K562 (cell line): ENCODE results near the gene DDR1. TPM values are rescaled to one million over a fixed set of nuclear protein-coding genes. Genes with fewer than 3 reads are reported as not detected.

Source experiments
- BRD9 ChIP-seq: fragments of 450-650 bp; IDR thresholded peaks from 2 replicates; pipeline ENCODE4 v1.6.1; 2018; ENCODE audit warnings: low read depth; ENCODE audit not compliant: partially characterized antibody
- DEAF1 ChIP-seq: fragments of 450-650 bp; formaldehyde crosslinking; IDR thresholded peaks from 2 replicates; pipeline ENCODE4 v1.4.0; 2020; ENCODE audit warnings: mild to moderate bottlenecking, moderate library complexity
- DNMT1 ChIP-seq: fragments of 450-650 bp; IDR thresholded peaks from 2 replicates; pipeline ENCODE4 v1.6.1; 2016; ENCODE audit warnings: antibody characterized with exemption, mild to moderate bottlenecking
- E2F4 ChIP-seq: sonication (generic); formaldehyde crosslinking; IDR thresholded peaks from 2 replicates; pipeline ENCODE4 v1.8.0; 2022; ENCODE audit warnings: mild to moderate bottlenecking, low read depth, missing genetic modification reagents
- ETS1 ChIP-seq: conservative IDR thresholded peaks from 2 replicates; pipeline ENCODE4 v1.6.1; 2011; ENCODE audit warnings: low read depth, mild to moderate bottlenecking, low read length; ENCODE audit not compliant: control insufficient read depth
- FOXJ2 ChIP-seq: fragments of 200-800 bp; sonication (Bioruptor generic); IDR thresholded peaks from 2 replicates; pipeline ENCODE4 v1.6.1; 2016; ENCODE audit warnings: missing genetic modification characterization, missing compliant biosample characterization
- FOXJ3 ChIP-seq: sonication (generic); formaldehyde crosslinking; IDR thresholded peaks from 2 replicates; pipeline ENCODE4 v1.4.0; 2020; ENCODE audit warnings: mild to moderate bottlenecking, missing genetic modification reagents
- HCFC1 ChIP-seq: IDR thresholded peaks from 2 replicates; pipeline ENCODE4 v1.6.1; 2012; ENCODE audit warnings: low read depth, low read length, improper control_type of control experiment
- ID3 ChIP-seq, 2 experiments: fragments of 250-450 bp in 1 of 2; fragments of 450-650 bp in 1 of 2; sonication (Bioruptor Pico) in 1 of 2; IDR thresholded peaks; 2 replicates each; pipeline versions ENCODE4 v1.6.1 to v1.8.0; 2016 to 2021; ENCODE audit warnings: mild to moderate bottlenecking in 2 of 2, moderate library complexity in 2 of 2, missing compliant biosample characterization in 1 of 2, missing genetic modification characterization in 1 of 2
- KDM5B ChIP-seq: fragments of 200-600 bp; sonication (generic); IDR thresholded peaks from 2 replicates; pipeline ENCODE4 v1.6.1; 2012; ENCODE audit warnings: low read depth, mild to moderate bottlenecking, moderate library complexity, low read length, control low read depth, inconsistent platforms; ENCODE audit not compliant: insufficient replicate concordance
- MTA2 ChIP-seq: fragments of 450-650 bp; IDR thresholded peaks from 2 replicates; pipeline ENCODE4 v1.6.1; 2016; ENCODE audit warnings: low read depth
- NFIC ChIP-seq: fragments of 450-650 bp; IDR thresholded peaks from 2 replicates; pipeline ENCODE4 v1.6.1; 2017; ENCODE audit warnings: mild to moderate bottlenecking, inconsistent platforms
- PREB ChIP-seq: sonication (generic); formaldehyde crosslinking; IDR thresholded peaks from 2 replicates; pipeline ENCODE4 v1.8.1; 2023; ENCODE audit warnings: mild to moderate bottlenecking, missing genetic modification reagents
- RFX1 ChIP-seq: fragments of 450-650 bp; IDR thresholded peaks from 2 replicates; pipeline ENCODE4 v1.6.1; 2016; ENCODE audit warnings: mild to moderate bottlenecking, moderate library complexity
- SNIP1 ChIP-seq: fragments of 450-650 bp; IDR thresholded peaks from 2 replicates; pipeline ENCODE4 v1.7.1; 2017; ENCODE audit warnings: low read depth, mild to moderate bottlenecking
- ZFP91 ChIP-seq: sonication (generic); formaldehyde crosslinking; IDR thresholded peaks from 2 replicates; pipeline ENCODE4 v1.8.0; 2022; ENCODE audit warnings: mild to moderate bottlenecking, missing genetic modification reagents
- ZNF197 ChIP-seq: fragments of 200-800 bp; sonication (Bioruptor generic); IDR thresholded peaks from 2 replicates; pipeline ENCODE4 v1.6.1; 2016; ENCODE audit warnings: low read depth, missing genetic modification characterization, missing compliant biosample characterization
- ZNF239 ChIP-seq: fragments of 250-450 bp; sonication (Bioruptor Pico); IDR thresholded peaks from 2 replicates; pipeline ENCODE4 v1.4.0; 2020; ENCODE audit warnings: mild to moderate bottlenecking
- ZNF696 ChIP-seq: fragments of 250-450 bp; sonication (Bioruptor Pico); conservative IDR thresholded peaks from 2 replicates; pipeline ENCODE4 v1.4.0; 2020; ENCODE audit warnings: mild to moderate bottlenecking, moderate library complexity
- ZNF766 ChIP-seq: fragments of 200-800 bp; sonication (Bioruptor generic); conservative IDR thresholded peaks from 2 replicates; pipeline ENCODE4 v1.6.1; 2016; ENCODE audit warnings: missing genetic modification characterization, missing compliant biosample characterization
- ZNF79 ChIP-seq: fragments of 250-450 bp; sonication (Bioruptor Pico); IDR thresholded peaks from 2 replicates; pipeline ENCODE4 v1.4.0; 2020; ENCODE audit warnings: low read depth, mild to moderate bottlenecking, moderate library complexity
- polyA plus RNA-seq, 8 experiments: library from polyadenylated mRNA; depleted of rRNA in 4 of 8; stranded (reverse) in 5 of 8; unstranded in 3 of 8; fragments of >200 nt; fragmentation: Nextera tagmentation in 2 of 8; fragmentation: Illumina TruSeq in 1 of 8; extraction: Ambion mirVana in 2 of 8; extraction: Trizol in 1 of 8; gene quantifications; 2 replicates each; pipeline versions ENCODE4 v1.2.1 to v1.2.3, GENCODE V29; 2011 to 2014; ENCODE audit warnings: inconsistent platforms in 1 of 8, missing spikeins in 1 of 8
- total RNA-seq, 7 experiments: library from RNA; depleted of rRNA in 6 of 7; stranded (reverse); fragments of >200 nt in 6 of 7; fragmentation: Illumina TruSeq in 2 of 7; extraction: Trizol in 2 of 7; gene quantifications; 2 replicates each; pipeline versions ENCODE4 v1.2.1 to v1.2.3, GENCODE V29; 2011 to 2021; ENCODE audit warnings: low replicate concordance in 1 of 7

The DDR1 gene
- total and polyA plus RNA-seq, 9 of the 15 experiments (the other 6 are each of a cell fraction or from before 2014, with no cell fraction given): 1.4 to 44.6 (median 12.2) TPM

- TF ChIP-seq ZFP91 (CRISPR knock-in tag): no peak
- no peak for TF ChIP-seq SNIP1
- TF ChIP-seq BRD9: no peak
- TF ChIP-seq ZNF696 (CRISPR knock-in tag): no peak
- TF ChIP-seq ZNF239 (CRISPR knock-in tag): peak; percentile 81
- TF ChIP-seq ZNF197: peak; percentile 94
- TF ChIP-seq RFX1: no peak
- TF ChIP-seq FOXJ3 (CRISPR knock-in tag): no peak
- peak; percentile 95 for TF ChIP-seq NFIC
- TF ChIP-seq DEAF1 (CRISPR knock-in tag): no peak
- TF ChIP-seq ZNF79 (CRISPR knock-in tag): no peak
- TF ChIP-seq E2F4 (CRISPR knock-in tag): no peak
- 0 out of 2 replicates have a peak, but pooled peaks have one; percentile 19 for TF ChIP-seq FOXJ2 (tag)
- no peak for TF ChIP-seq HCFC1
- no peak for TF ChIP-seq DNMT1
- TF ChIP-seq MTA2: no peak
- TF ChIP-seq PREB (CRISPR knock-in tag): no peak
- no peak for TF ChIP-seq ETS1
- no peak for TF ChIP-seq KDM5B
- peak; percentile 80 for TF ChIP-seq ZNF766 (CRISPR knock-in tag)
- no peak for TF ChIP-seq ID3 (CRISPR knock-in tag; IDR thresholded peaks at IDR 0.05)
- peak; percentile 68 for TF ChIP-seq ID3 (tag; IDR thresholded peaks at IDR 0.05)
Observed at GRCh38 chr6:30837870-30838269, 46.4 kb upstream of the DDR1 start (continued).
